MM.1S (cell line): Measurements from ENCODE around the gene SUPT3H.

Experiments used
- DNase-seq: peaks from one replicate; pipeline ENCODE4 v3.0.0-alpha.2; 2015
- H2AFZ ChIP-seq: fragments of 300-600 bp; sonication (generic); 2 replicates; pipeline ENCODE4 v1.6.0; 2016; ENCODE audit warnings: antibody characterized with exemption, low read length
- H3F3A ChIP-seq: fragments of 300-600 bp; sonication (generic); 2 replicates; pipeline ENCODE4 v1.6.1; 2016; ENCODE audit warnings: mild to moderate bottlenecking, antibody characterized with exemption, low read length, moderate library complexity, mixed read lengths; ENCODE audit not compliant: insufficient read depth
- H3K27ac ChIP-seq: fragments of 300-600 bp; sonication (generic); 2 replicates; pipeline ENCODE4 v1.5.1; 2016; ENCODE audit warnings: mild to moderate bottlenecking, low read length
- H3K27me3 ChIP-seq: fragments of 300-600 bp; sonication (generic); replicated peaks from 2 replicates; pipeline ENCODE4 v1.6.0; 2016; ENCODE audit warnings: low read length; ENCODE audit not compliant: insufficient read depth
- H3K36me3 ChIP-seq: fragments of 300-600 bp; sonication (generic); replicated peaks from 2 replicates; pipeline ENCODE4 v1.6.1; 2016; ENCODE audit warnings: mild to moderate bottlenecking, low read length, mixed read lengths; ENCODE audit not compliant: insufficient read depth
- H3K4me1 ChIP-seq: fragments of 300-600 bp; sonication (generic); 2 replicates; pipeline ENCODE4 v1.6.1; 2016; ENCODE audit warnings: low read length, mixed read lengths
- H3K4me2 ChIP-seq: fragments of 300-600 bp; sonication (generic); 2 replicates; pipeline ENCODE4 v1.6.0; 2016; ENCODE audit warnings: low read depth, low read length
- H3K4me3 ChIP-seq: fragments of 300-600 bp; sonication (generic); 2 replicates; pipeline ENCODE4 v1.5.1; 2016; ENCODE audit warnings: low read length, mixed read lengths
- H3K79me2 ChIP-seq: fragments of 300-600 bp; sonication (generic); 2 replicates; pipeline ENCODE4 v1.6.1; 2016; ENCODE audit warnings: mixed run types, low read length, mixed read lengths
- H3K9ac ChIP-seq: fragments of 300-600 bp; sonication (generic); 2 replicates; pipeline ENCODE4 v1.6.1; 2016; ENCODE audit warnings: low read length, mixed read lengths
- H3K9me2 ChIP-seq: fragments of 300-600 bp; sonication (generic); replicated peaks from 2 replicates; pipeline ENCODE4 v1.6.1; 2016; ENCODE audit warnings: mild to moderate bottlenecking, low read length, mixed read lengths; ENCODE audit not compliant: insufficient read depth
- H3K9me3 ChIP-seq: fragments of 300-600 bp; sonication (generic); replicated peaks from 2 replicates; pipeline ENCODE4 v1.6.1; 2016; ENCODE audit warnings: mild to moderate bottlenecking, low read length, mixed read lengths; ENCODE audit not compliant: insufficient read depth
- H4K20me1 ChIP-seq: fragments of 300-600 bp; sonication (generic); 2 replicates; pipeline ENCODE4 v1.6.1; 2016; ENCODE audit warnings: mild to moderate bottlenecking, low read length, moderate library complexity, mixed read lengths; ENCODE audit not compliant: insufficient read depth
- CTCF ChIP-seq: fragments of 300-600 bp; sonication (generic); IDR thresholded peaks from 2 replicates; pipeline ENCODE4 v1.5.1; 2016; ENCODE audit warnings: antibody characterized with exemption, low read length, mixed read lengths
- EZH2 ChIP-seq: fragments of 300-600 bp; sonication (generic); optimal IDR thresholded peaks from 2 replicates; pipeline ENCODE3; 2017; ENCODE audit warnings: low read depth, mild to moderate bottlenecking, antibody characterized with exemption, low read length, mixed read lengths
- EZH2phosphoT487 ChIP-seq: fragments of 300-600 bp; sonication (generic); IDR thresholded peaks from 2 replicates; pipeline ENCODE4 v1.6.1; 2018; ENCODE audit warnings: antibody characterized with exemption, low read length

SUPT3H gene

GRCh38 chr6:45123023-45123422, 254.7 kb downstream of the SUPT3H start:
- Histone ChIP-seq H3K9me3 (no peaks in the 10 kb centered on the region), H3K27me3 (no peaks in the 10 kb centered on the region), H3F3A (no peaks in the 10 kb centered on the region), H3K4me2 (no peak overlapping the region), H3K9ac (no peak overlapping the region), H2AFZ (no peak overlapping the region), H4K20me1 (no peaks in the 10 kb centered on the region), H3K36me3 (no peaks in the 10 kb centered on the region), H3K79me2 (no peaks in the 10 kb centered on the region), H3K4me1 (no peaks in the 10 kb centered on the region), H3K27ac (no peak overlapping the region), H3K4me3 (no peak overlapping the region), H3K9me2 (no peaks in the 10 kb centered on the region)
- DNase-seq = no peak
- TF ChIP-seq EZH2 = no peak
- TF ChIP-seq EZH2phosphoT487 = no peak
- no peak for TF ChIP-seq CTCF

- H3K4me2 ChIP-seq = no peak overlapping the region
- no peak overlapping the region for H2AFZ ChIP-seq
- no peaks in the 10 kb centered on the region for H3K79me2 ChIP-seq
- TF ChIP-seq EZH2 = no peak
- H3K27ac ChIP-seq = no peak overlapping the region
- H3K4me3 ChIP-seq = no peak overlapping the region
- 0 out of 2 replicates have a peak, but pooled peaks cover 8% of the 10 kb centered on the region for H3K4me1 ChIP-seq
- no peaks in the 10 kb centered on the region for H3K27me3 ChIP-seq
- H3K9me3 ChIP-seq = no peaks in the 10 kb centered on the region
- H3K9me2 ChIP-seq = no peaks in the 10 kb centered on the region
- no peaks in the 10 kb centered on the region for H4K20me1 ChIP-seq
- no peaks in the 10 kb centered on the region for H3F3A ChIP-seq
- H3K36me3 ChIP-seq = no peaks in the 10 kb centered on the region
- no peak overlapping the region for H3K9ac ChIP-seq
- DNase-seq = no peak
Observed at GRCh38 chr6:45118754-45119153, 259.0 kb downstream of the SUPT3H start.

GRCh38 chr6:45116714-45117410, 260.9 kb downstream of the SUPT3H start:
- TF ChIP-seq EZH2 = no peak
- no peak for TF ChIP-seq CTCF
- no peak for TF ChIP-seq EZH2phosphoT487
- Histone ChIP-seq H3K4me1 (0 out of 2 replicates have a peak, but pooled peaks cover 8% of the 10 kb centered on the region), H3K9me3 (no peaks in the 10 kb centered on the region), H3K27me3 (no peaks in the 10 kb centered on the region), H3K4me2 (no peak overlapping the region), H4K20me1 (no peaks in the 10 kb centered on the region), H3K79me2 (no peaks in the 10 kb centered on the region), H3F3A (no peaks in the 10 kb centered on the region), H3K4me3 (no peak overlapping the region), H3K9me2 (no peaks in the 10 kb centered on the region), H3K27ac (no peak overlapping the region), H2AFZ (no peak overlapping the region), H3K9ac (no peak overlapping the region), H3K36me3 (no peaks in the 10 kb centered on the region)
- DNase-seq = no peak

GRCh38 chr6:45115696-45116095, 262.0 kb downstream of the SUPT3H start:
- Histone ChIP-seq H3K9me3 (no peaks in the 10 kb centered on the region), H4K20me1 (no peaks in the 10 kb centered on the region), H3F3A (no peaks in the 10 kb centered on the region), H3K4me3 (no peak overlapping the region), H3K36me3 (no peaks in the 10 kb centered on the region), H3K4me2 (no peak overlapping the region), H3K4me1 (0 out of 2 replicates have a peak, but pooled peaks cover 8% of the 10 kb centered on the region), H2AFZ (no peak overlapping the region), H3K79me2 (no peaks in the 10 kb centered on the region), H3K9me2 (no peaks in the 10 kb centered on the region), H3K9ac (no peak overlapping the region), H3K27me3 (no peaks in the 10 kb centered on the region), H3K27ac (no peak overlapping the region)
- TF ChIP-seq EZH2 (no peak), CTCF (no peak), EZH2phosphoT487 (no peak)
- DNase-seq = no peak
